Measurements from ENCODE around the gene CAMK4. TPM values are rescaled to one million over a fixed set of nuclear protein-coding genes. Genes with fewer than 3 reads are reported as not detected.

The CAMK4 gene
- total and polyA plus RNA-seq, 2 experiments from 2014 or later = 4.2 to 7.3 TPM

DNA sequence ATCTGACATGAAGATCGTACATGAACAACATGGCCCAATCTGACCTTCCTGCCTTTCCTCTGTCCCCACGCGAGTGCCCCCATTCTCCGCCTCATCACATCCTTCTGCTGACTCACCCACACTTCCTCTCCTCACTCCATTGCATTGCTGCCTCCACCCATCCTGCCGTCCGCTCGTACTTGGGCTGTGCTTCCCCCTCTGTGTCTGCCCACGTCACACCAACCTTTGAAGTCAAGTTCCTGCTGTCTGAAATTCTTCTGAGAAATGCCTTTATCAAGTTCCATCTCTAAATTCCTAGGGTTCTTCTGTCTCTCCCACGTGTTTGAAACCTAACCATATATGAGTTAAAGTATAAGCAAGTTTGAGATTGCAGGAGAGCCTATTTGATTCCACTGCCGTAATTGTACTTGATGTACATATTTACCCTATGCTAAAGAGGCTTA is 306.1 kb downstream of the CAMK4 start:
- H3K36me3 ChIP-seq (ENCODE audit: insufficient read depth) = no peaks in the 10 kb centered on the region
- no peaks in the 10 kb centered on the region for H3K79me2 ChIP-seq (replicated peaks; ENCODE audit: insufficient read depth)
- DNase-seq (ENCODE audit: low spot score) = no peak
- no peaks in the 10 kb centered on the region for H3K27me3 Mint-ChIP-seq (ENCODE audit: insufficient read depth, low read depth, poor library complexity)
- no peaks in the 10 kb centered on the region for H3F3A ChIP-seq (replicated peaks; ENCODE audit: low read depth)
- H3K27me3 ChIP-seq (ENCODE audit: insufficient read depth) = no peaks in the 10 kb centered on the region
- peaks cover 4% of the 10 kb centered on the region; the same call in 2 of the 3 replicates for H3K4me1 Mint-ChIP-seq
- TF ChIP-seq EZH2 (IDR thresholded peaks at IDR 0.05; ENCODE audit: low read depth, unreplicated experiment) (no peak), CREB1 (CRISPR knock-in tag; IDR thresholded peaks at IDR 0.05; ENCODE audit: low read depth) (no peak), ZNF331 (CRISPR knock-in tag; IDR thresholded peaks at IDR 0.05; ENCODE audit: low read depth) (no peak), STAT1 (IDR thresholded peaks at IDR 0.05; ENCODE audit: unreplicated experiment) (no peak)
- TF ChIP-seq, protein P1, sequence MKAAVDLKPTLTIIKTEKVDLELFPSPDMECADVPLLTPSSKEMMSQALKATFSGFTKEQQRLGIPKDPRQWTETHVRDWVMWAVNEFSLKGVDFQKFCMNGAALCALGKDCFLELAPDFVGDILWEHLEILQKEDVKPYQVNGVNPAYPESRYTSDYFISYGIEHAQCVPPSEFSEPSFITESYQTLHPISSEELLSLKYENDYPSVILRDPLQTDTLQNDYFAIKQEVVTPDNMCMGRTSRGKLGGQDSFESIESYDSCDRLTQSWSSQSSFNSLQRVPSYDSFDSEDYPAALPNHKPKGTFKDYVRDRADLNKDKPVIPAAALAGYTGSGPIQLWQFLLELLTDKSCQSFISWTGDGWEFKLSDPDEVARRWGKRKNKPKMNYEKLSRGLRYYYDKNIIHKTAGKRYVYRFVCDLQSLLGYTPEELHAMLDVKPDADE (IDR thresholded peaks at IDR 0.05) = no peak
- TF ChIP-seq, protein P2, sequence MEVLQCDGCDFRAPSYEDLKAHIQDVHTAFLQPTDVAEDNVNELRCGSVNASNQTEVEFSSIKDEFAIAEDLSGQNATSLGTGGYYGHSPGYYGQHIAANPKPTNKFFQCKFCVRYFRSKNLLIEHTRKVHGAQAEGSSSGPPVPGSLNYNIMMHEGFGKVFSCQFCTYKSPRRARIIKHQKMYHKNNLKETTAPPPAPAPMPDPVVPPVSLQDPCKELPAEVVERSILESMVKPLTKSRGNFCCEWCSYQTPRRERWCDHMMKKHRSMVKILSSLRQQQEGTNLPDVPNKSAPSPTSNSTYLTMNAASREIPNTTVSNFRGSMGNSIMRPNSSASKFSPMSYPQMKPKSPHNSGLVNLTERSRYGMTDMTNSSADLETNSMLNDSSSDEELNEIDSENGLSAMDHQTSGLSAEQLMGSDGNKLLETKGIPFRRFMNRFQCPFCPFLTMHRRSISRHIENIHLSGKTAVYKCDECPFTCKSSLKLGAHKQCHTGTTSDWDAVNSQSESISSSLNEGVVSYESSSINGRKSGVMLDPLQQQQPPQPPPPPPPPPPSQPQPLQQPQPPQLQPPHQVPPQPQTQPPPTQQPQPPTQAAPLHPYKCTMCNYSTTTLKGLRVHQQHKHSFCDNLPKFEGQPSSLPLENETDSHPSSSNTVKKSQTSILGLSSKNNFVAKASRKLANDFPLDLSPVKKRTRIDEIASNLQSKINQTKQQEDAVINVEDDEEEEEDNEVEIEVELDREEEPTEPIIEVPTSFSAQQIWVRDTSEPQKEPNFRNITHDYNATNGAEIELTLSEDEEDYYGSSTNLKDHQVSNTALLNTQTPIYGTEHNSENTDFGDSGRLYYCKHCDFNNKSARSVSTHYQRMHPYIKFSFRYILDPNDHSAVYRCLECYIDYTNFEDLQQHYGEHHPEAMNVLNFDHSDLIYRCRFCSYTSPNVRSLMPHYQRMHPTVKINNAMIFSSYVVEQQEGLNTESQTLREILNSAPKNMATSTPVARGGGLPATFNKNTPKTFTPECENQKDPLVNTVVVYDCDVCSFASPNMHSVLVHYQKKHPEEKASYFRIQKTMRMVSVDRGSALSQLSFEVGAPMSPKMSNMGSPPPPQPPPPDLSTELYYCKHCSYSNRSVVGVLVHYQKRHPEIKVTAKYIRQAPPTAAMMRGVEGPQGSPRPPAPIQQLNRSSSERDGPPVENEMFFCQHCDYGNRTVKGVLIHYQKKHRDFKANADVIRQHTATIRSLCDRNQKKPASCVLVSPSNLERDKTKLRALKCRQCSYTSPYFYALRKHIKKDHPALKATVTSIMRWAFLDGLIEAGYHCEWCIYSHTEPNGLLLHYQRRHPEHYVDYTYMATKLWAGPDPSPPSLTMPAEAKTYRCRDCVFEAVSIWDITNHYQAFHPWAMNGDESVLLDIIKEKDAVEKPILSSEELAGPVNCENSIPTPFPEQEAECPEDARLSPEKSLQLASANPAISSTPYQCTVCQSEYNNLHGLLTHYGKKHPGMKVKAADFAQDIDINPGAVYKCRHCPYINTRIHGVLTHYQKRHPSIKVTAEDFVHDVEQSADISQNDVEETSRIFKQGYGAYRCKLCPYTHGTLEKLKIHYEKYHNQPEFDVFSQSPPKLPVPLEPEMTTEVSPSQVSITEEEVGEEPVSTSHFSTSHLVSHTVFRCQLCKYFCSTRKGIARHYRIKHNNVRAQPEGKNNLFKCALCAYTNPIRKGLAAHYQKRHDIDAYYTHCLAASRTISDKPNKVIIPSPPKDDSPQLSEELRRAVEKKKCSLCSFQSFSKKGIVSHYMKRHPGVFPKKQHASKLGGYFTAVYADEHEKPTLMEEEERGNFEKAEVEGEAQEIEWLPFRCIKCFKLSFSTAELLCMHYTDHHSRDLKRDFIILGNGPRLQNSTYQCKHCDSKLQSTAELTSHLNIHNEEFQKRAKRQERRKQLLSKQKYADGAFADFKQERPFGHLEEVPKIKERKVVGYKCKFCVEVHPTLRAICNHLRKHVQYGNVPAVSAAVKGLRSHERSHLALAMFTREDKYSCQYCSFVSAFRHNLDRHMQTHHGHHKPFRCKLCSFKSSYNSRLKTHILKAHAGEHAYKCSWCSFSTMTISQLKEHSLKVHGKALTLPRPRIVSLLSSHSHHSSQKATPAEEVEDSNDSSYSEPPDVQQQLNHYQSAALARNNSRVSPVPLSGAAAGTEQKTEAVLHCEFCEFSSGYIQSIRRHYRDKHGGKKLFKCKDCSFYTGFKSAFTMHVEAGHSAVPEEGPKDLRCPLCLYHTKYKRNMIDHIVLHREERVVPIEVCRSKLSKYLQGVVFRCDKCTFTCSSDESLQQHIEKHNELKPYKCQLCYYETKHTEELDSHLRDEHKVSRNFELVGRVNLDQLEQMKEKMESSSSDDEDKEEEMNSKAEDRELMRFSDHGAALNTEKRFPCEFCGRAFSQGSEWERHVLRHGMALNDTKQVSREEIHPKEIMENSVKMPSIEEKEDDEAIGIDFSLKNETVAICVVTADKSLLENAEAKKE (CRISPR knock-in tag; IDR thresholded peaks at IDR 0.05) = no peak
- H4K20me1 ChIP-seq (replicated peaks; ENCODE audit: insufficient read depth) = no peaks in the 10 kb centered on the region
- H3K36me3 Mint-ChIP-seq (ENCODE audit: low read depth) = no peaks in the 10 kb centered on the region; the same call in 2 of the 3 replicates
- H3K4me3 Mint-ChIP-seq = no peak overlapping the region
- no peaks in the 10 kb centered on the region for H3K9me2 ChIP-seq (ENCODE audit: insufficient read depth)
- no peak for ATAC-seq
- 0 out of 2 replicates have a peak overlapping the region, but pooled peaks have one; percentile 29 for H2AFZ ChIP-seq
- no peak overlapping the region for H3K4me3 ChIP-seq
- no peak overlapping the region for H3K4me2 ChIP-seq
- H3K27ac Mint-ChIP-seq = peak overlapping the region; percentile 8
- no peaks in the 10 kb centered on the region for H3K4me1 ChIP-seq (ENCODE audit: insufficient read depth)
- 0 out of 3 replicates have a peak, but pooled peaks cover 2% of the 10 kb centered on the region for H3K9me3 Mint-ChIP-seq
- H3K27ac ChIP-seq (ENCODE audit: low read depth) = no peak overlapping the region
